GM08714 (cell line): ENCODE measurements around the gene AGXT2.

Source experiments
- H3K4me3 ChIP-seq: fragments of 200-500 bp; sonication (Bioruptor generic); 2 replicates; pipeline ENCODE4 v1.5.1; 2014; ENCODE audit warnings: mild to moderate bottlenecking, low read length, inconsistent platforms
- ZNF274 ChIP-seq: IDR thresholded peaks from 2 replicates; pipeline ENCODE4 v1.6.1; 2012; ENCODE audit warnings: mild to moderate bottlenecking, low read depth, low read length

AGXT2 gene

DNA sequence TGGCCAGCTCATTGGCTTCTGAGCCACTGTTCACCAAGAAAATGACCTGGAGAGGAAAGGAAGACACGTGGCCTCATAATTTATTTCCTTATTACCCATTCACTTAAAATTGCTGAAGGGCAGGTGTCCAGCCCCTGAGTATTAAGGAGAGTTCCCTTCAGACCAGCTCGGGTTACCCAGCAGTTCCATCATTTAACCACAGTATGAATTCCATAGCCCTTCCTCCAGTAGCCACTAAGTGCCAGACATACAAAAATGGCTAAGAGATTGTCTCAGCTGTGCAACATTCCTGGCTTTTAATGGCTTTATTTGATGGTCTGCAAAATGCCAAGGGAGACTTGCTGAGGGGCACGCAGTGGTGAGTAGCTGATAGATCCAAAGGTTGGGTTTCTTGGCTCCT is 12.5 kb downstream of the AGXT2 start:
- no peak overlapping the region for H3K4me3 ChIP-seq
- no peak for TF ChIP-seq ZNF274

DNA sequence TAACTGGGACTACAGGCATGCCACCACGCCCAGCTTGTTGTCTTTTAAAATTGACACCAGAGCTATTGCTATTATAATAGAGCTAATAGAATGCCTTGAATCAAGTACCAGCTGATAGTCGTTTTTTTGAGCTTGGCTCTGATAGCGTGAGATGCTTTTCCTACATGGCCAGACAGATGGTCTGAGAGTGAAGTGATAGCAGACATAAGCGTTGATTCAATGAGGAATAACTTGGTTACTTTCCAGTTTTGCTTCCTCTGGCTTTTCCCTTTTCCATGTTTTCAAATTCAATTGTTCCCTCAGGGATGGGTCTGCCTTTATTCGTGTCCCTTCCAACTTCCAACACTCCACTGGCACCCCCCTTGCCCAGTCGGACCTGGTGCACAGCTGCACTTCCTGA is 15.4 kb downstream of the AGXT2 start:
- H3K4me3 ChIP-seq: no peak overlapping the region
- no peak for TF ChIP-seq ZNF274

- no peak for TF ChIP-seq ZNF274
- H3K4me3 ChIP-seq: no peak overlapping the region
These were observed 16.5 kb downstream of the AGXT2 start for GRCh38 chr5:35031276-35031675.

- no peak for TF ChIP-seq ZNF274
- no peak overlapping the region for H3K4me3 ChIP-seq
These were observed 17.2 kb downstream of the AGXT2 start for GRCh38 chr5:35030426-35031100.

- no peak for TF ChIP-seq ZNF274
- no peak overlapping the region for H3K4me3 ChIP-seq
These were observed 18.4 kb downstream of the AGXT2 start for GRCh38 chr5:35029333-35029732.

- TF ChIP-seq ZNF274: no peak
- H3K4me3 ChIP-seq: no peak overlapping the region
These were observed 20.8 kb downstream of the AGXT2 start for GRCh38 chr5:35026941-35027340.

GRCh38 chr5:35026280-35026840 is 21.4 kb downstream of the AGXT2 start:
- H3K4me3 ChIP-seq: no peak overlapping the region
- TF ChIP-seq ZNF274: no peak

DNA sequence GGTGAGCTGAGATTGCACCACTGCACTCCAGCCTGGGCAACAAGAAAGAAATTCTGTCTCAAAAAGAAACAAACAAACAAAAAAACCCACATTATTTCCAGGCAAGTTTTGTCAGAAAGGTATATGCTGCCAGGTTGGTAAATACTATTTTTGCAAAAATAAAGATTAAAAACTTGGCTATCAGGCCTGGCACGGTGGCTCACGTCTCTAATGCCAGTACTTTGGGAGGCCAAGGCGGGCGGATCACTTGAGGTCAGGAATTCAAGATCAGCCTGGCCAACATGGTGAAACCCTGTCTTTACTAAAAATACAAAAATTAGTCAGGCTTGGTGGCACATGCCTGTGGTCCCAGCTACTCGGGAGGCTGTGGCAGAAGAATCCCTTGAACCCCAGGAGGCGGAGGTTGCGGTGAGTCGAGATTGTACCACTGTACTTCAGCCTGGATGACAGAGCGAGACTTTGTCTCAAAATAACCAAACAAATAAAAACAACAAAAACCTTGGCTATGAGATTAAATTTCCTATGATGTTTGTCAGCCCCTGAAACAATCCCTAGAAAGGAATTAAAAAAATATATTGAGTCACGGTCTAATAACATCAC is 22.7 kb downstream of the AGXT2 start:
- H3K4me3 ChIP-seq: no peak overlapping the region
- no peak for TF ChIP-seq ZNF274

DNA sequence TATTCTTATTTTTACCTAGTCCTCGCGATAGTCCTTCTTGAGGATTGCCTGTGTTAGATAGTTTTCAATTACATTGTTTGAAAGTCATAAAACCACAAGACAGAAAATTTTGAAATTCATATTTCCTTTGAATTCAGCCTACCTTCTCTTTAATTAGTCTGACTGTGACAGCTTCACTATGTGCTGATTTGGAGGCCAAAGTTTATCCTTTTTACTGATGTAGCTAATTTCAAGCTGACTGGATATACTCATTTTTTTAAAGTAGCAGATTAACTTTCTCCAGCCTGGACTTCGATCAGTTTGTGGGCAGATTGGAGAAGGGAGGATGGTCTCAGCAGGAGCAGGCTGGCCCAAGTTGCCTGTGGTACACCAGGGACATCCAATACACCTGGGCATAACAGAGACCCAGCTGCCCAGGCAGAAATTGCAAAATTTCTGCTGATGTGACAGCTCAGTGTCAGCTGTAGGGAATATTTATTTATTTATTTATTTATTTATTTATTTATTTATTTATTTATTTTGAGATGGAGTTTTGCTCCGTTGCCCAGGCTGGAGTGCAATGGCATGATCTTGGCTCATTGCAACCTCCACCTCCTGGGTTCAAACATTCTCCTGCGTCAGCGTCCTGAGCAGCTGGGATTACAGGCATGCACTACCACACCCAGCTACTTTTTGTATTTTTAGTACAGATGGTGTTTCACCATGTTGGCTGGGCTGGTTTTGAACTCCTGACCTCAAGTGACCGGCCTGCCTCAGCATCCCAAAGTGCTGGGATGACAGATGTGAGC is 24.2 kb downstream of the AGXT2 start:
- H3K4me3 ChIP-seq: no peak overlapping the region
- no peak for TF ChIP-seq ZNF274

DNA sequence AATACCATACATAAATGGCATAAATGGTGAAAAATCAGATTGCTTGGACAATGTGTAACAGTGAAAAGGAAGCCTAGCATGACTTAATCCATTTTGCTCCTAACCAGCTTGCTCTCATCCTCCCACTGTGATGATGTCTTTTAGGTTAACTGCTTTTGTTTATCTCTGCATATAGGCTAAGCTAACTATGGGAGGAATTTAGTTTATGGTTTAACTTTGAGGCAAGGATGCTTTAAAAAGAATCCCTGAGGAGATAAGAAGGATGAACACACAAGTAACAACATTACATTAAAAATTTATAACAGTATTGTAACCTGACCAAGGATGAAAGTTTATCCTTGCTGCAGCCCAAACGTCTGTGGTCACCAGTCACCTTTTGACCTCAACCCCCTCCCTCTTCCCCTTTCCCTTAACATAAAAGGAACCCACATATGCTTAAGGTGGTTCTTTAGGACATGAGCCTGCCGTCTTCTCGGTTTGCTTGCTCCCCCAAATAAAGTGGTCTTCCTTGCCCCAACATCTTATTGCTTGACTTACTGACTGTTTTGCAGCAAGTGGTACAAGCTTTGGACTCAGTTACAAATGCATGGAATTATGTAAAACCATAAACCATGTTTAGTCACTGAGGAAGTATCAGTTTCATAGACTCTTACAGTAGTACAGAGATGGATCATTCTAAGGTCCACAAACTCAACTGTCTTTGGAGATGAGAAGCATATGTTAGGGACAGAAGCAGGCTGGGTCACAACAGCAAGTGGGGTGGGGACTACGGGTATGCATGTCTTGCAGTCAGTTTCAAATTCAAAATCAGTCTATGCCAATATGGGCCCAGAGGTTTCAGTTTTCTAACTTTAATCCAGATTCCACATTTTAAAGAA is 31.3 kb downstream of the AGXT2 start:
- no peak for TF ChIP-seq ZNF274
- no peak overlapping the region for H3K4me3 ChIP-seq

GRCh38 chr5:35015063-35015462 is 32.7 kb downstream of the AGXT2 start:
- TF ChIP-seq ZNF274: no peak
- H3K4me3 ChIP-seq: no peak overlapping the region

DNA sequence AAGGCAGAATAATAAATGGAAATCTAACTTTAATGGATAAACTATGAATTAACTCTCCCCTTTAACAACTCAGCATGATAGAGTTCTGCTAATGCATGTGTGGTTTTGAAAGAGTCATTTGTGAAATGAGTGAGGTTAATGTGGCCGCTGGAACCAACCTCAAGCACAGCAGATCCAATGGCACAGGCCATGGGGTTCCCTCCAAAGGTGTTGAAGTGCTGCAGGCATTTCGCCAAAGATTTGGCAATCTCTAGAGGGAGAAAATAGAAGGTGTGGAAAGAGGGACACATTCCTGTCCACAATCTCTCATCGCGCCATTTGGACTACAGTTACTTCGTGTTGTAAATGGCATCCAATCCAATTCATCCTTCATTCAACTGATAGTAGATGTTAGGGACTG is 35.0 kb downstream of the AGXT2 start:
- no peak for TF ChIP-seq ZNF274
- no peak overlapping the region for H3K4me3 ChIP-seq

DNA sequence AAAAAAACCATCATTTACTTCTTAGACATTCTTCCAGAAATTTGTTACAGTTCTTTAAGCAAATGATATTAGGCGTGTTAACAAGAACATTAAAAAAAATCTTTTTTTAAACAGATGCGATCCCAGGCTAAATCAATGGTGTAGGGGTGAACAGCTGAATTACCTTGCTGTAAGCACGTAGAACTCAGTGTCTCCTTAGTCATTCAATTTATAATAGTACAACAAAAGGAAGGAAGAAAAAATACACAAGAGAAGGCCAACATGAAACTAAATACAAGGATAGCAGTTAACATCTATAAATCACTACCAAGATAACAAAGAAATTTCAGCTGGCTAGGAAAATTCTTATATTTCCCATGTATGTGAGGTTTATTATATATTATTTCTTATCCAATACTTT is 35.4 kb downstream of the AGXT2 start:
- no peak for TF ChIP-seq ZNF274
- H3K4me3 ChIP-seq: no peak overlapping the region

- no peak for TF ChIP-seq ZNF274
- no peak overlapping the region for H3K4me3 ChIP-seq
These were observed 37.1 kb downstream of the AGXT2 start for GRCh38 chr5:35010676-35011075.
